Activated CD8-positive, alpha-beta T cell treated with anti-CD3 and anti-CD28 coated beads, Interleukin-2, amount 10 ng/mL, durations not matched to agents 7 days and 5 days (primary cell): Measurements from ENCODE around the gene UGT1A3. TPM values are rescaled to one million over a fixed set of nuclear protein-coding genes. Genes with fewer than 3 reads are reported as not detected.

ENCODE experiments used
- total RNA-seq, 2 experiments: library from RNA; stranded (reverse); gene quantifications; one replicate each; pipeline ENCODE4 v1.2.3, GENCODE V29; 2021

UGT1A3 gene
- total RNA-seq, 2 experiments from 2014 or later: not detected

Other genes with a start within 250 kb of the UGT1A3 start
- 10 to 100 TPM; 13.1 to 14.1 TPM for gene USP40, start 162.3 kb upstream of the UGT1A3 start, total RNA-seq
- not detected for gene UGT1A8, start 111.4 kb upstream of the UGT1A3 start, total RNA-seq
- gene UGT1A10, start 92.6 kb upstream of the UGT1A3 start, total RNA-seq: not detected
- not detected for gene UGT1A9, start 57.1 kb upstream of the UGT1A3 start, total RNA-seq
- not detected for gene UGT1A7, start 47.1 kb upstream of the UGT1A3 start, total RNA-seq
- gene UGT1A6, start 36.2 kb upstream of the UGT1A3 start, total RNA-seq: not detected
- not detected for gene UGT1A5, start 16.1 kb upstream of the UGT1A3 start, total RNA-seq
- gene UGT1A4, start 10.3 kb upstream of the UGT1A3 start, total RNA-seq: not detected
- not detected for gene UGT1A1, start 31.2 kb downstream of the UGT1A3 start, total RNA-seq
- not detected for gene MROH2A, start 49.3 kb downstream of the UGT1A3 start, total RNA-seq
- gene HJURP, start 125.5 kb downstream of the UGT1A3 start, total RNA-seq: 100 to 1,000 TPM; 128 to 135 TPM
- not detected for gene TRPM8, start 188.3 kb downstream of the UGT1A3 start, total RNA-seq